Keratinocyte (primary cell): ENCODE measurements around the gene AKAP8L.

Experiments
- EZH2 ChIP-seq: IDR thresholded peaks from one replicate; pipeline ENCODE4 v1.6.1; 2012; ENCODE audit warnings: inconsistent platforms, mild to moderate bottlenecking, low read length, moderate library complexity
- TF ChIP-seq, protein P1 (sequence below), 3 experiments: IDR thresholded peaks in 1 of 3; conservative IDR thresholded peaks in 1 of 3; optimal IDR thresholded peaks in 1 of 3; 2 replicates in 2 of 3; 3 replicates in 1 of 3; pipeline versions ENCODE3 to v1.5.1; 2011; ENCODE audit warnings: low read length in 3 of 3, mild to moderate bottlenecking in 3 of 3, moderate library complexity in 2 of 3, control low read depth in 1 of 3, inconsistent platforms in 1 of 3; ENCODE audit not compliant: insufficient read depth in 2 of 3; ENCODE audit errors: extremely low read depth in 1 of 3

DNA sequence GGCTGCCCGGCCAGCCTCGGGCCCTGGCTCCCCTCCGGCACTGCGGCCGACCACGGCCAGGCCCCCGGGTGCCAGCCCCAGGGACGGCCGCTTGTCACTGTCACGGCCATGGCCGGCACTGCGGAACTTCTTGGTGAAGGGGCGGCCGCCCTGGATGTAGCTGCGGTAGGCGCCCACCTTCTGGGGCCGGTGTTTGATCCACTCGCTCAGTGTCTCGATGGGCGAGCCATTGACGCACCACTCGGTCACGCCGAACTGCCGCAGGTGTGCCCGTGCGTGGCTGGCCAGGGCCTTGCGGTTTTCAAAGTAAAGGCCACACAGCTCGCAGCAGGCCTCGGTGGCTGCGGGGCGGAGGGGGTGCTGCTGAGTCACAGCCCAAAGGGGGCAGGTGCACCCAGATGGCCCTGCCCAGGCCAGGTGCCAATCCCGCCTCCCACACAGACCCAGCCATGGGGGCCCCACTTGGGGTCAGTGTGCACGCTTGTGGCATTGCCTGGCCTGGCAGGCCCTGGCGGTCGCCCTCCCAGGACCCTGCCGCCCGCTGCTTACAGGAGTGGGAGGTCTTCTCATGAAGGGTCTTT is 6.0 kb upstream of the AKAP8L start:
- TF ChIP-seq, protein P1, sequence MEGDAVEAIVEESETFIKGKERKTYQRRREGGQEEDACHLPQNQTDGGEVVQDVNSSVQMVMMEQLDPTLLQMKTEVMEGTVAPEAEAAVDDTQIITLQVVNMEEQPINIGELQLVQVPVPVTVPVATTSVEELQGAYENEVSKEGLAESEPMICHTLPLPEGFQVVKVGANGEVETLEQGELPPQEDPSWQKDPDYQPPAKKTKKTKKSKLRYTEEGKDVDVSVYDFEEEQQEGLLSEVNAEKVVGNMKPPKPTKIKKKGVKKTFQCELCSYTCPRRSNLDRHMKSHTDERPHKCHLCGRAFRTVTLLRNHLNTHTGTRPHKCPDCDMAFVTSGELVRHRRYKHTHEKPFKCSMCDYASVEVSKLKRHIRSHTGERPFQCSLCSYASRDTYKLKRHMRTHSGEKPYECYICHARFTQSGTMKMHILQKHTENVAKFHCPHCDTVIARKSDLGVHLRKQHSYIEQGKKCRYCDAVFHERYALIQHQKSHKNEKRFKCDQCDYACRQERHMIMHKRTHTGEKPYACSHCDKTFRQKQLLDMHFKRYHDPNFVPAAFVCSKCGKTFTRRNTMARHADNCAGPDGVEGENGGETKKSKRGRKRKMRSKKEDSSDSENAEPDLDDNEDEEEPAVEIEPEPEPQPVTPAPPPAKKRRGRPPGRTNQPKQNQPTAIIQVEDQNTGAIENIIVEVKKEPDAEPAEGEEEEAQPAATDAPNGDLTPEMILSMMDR (optimal IDR thresholded peaks at IDR 0.05 in 1 of 3, IDR thresholded peaks at IDR 0.05 in 1 of 3, conservative IDR thresholded peaks at IDR 0.05 in 1 of 3; ENCODE audit: extremely low read depth in 1 of 3, insufficient read depth in 2 of 3, low read length in 3 of 3), result no peak
- no peak for TF ChIP-seq EZH2
